GM12892 (cell line): ENCODE measurements around the gene HHAT.

Experiments used
- POLR2A ChIP-seq: IDR thresholded peaks from 2 replicates; pipeline ENCODE4 v1.6.1; 2011; ENCODE audit warnings: low read depth, low read length, control low read depth
- POLR2AphosphoS5 ChIP-seq: IDR thresholded peaks from 2 replicates; pipeline ENCODE4 v1.6.1; 2011; ENCODE audit warnings: low read depth, low read length, control low read depth
- TAF1 ChIP-seq: IDR thresholded peaks from 2 replicates; pipeline ENCODE4 v1.6.1; 2011; ENCODE audit warnings: low read depth, mild to moderate bottlenecking, control low read depth, low read length, borderline replicate concordance

- TF ChIP-seq TAF1: no peak
- no peak for TF ChIP-seq POLR2AphosphoS5
- no peak for TF ChIP-seq POLR2A
Observed at GRCh38 chr1:210340841-210341240, 12.1 kb downstream of the HHAT start.
